NOMO-1 treated with dmso at 0.1 percent for 144 hours (cell line): ENCODE measurements around the gene MGA.
"Not testable (repeated sequence)": the region's sequence is repeated elsewhere in the genome, so short reads cannot be mapped to it uniquely, and the experiment has no call there.

Experiments
- DNase-seq: peaks from one replicate; lab custom pipeline; 2025; ENCODE audit not compliant: unreplicated experiment; lab: John Stamatoyannopoulos, UW

Gene MGA

GRCh38 chr15:41713047-41713446 is 52.8 kb downstream of the MGA start:
- no peak for DNase-seq

DNA sequence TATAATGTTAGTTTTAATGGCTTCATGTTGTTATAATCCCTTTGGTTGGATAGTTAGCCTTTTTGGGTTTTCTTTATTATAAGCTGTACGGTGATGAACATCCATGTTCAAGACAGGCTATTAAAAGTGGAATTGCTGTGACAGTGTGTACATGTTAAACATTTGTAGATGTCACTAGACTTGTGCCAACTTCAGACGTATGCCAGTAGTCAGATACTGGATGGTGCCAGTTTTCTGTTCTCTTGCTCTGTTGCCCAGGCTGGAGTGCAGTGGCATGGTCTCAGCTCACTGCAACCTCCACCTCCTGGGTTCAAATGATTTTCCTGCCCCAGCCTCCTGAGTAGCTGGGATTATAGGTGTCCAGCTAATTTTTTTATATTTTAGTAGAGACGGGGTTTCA is 54.1 kb downstream of the MGA start:
- no peak for DNase-seq

DNA sequence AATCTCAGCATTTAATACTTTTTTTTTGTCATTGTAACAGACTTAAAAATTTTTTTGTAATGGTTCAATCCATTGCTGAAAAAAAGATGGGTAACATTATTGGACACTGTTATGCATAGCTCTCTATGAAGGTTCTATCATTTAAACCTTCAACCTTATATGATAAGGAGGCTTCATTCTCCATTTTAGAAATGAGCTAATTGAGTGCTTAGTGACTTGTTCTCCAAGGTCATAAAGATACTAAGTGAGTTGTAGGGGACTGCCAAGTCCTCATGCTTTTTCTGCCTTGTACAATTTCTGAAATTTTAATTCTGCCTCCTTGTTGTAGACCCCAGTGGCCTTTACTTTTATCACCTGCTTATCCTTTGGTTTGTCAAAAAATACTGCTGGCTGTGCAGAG is 56.7 kb downstream of the MGA start:
- DNase-seq, result no peak

GRCh38 chr15:41727143-41727542 is 66.9 kb downstream of the MGA start:
- DNase-seq, result no peak

DNA sequence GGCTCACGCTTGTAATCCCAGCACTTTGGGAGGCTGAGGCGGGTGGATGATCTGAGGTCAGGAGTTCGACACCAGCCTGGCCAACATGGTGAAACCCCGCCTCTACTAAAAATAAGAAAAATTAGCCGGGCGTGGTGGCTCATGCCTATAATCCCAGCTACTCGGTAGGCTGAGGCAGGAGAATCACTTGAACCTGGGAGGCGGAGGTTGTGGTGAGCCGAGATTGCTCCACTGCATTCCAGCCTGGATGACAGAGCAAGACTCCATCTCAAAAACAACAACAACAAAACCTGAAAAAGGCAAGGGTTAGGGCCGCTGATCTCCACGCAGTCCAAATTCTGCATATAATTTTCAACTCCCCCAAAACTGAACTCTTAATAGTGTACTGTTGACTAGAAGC is 67.9 kb downstream of the MGA start:
- not testable (repeated sequence) for DNase-seq

- DNase-seq, result no peak
These were observed 70.3 kb downstream of the MGA start for GRCh38 chr15:41730543-41730942.

GRCh38 chr15:41732483-41732882 is 72.3 kb downstream of the MGA start:
- DNase-seq, result no peak

GRCh38 chr15:41734079-41734478 is 73.9 kb downstream of the MGA start:
- DNase-seq, result no peak

DNA sequence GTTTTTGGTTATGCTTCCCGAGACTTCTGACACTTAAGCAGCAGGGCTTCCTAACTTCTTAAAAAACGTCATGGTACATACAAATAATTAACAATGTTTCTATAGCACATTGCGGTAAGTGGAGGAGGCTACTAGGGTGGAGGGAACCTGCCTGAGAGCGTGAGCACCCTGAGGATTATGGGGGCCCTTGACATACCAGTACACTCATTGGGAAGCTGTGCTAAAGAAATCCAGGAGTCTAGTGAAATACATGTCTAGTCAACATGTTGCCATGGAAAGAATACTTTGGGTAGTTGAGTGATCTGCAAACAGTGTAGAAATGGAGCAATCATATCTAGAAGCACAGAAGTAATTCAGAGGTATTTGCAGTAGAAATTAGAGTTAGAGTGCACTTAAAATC is 74.8 kb downstream of the MGA start:
- no peak for DNase-seq

- not testable (repeated sequence) for DNase-seq
These were observed 75.3 kb downstream of the MGA start for GRCh38 chr15:41735492-41735891.

DNA sequence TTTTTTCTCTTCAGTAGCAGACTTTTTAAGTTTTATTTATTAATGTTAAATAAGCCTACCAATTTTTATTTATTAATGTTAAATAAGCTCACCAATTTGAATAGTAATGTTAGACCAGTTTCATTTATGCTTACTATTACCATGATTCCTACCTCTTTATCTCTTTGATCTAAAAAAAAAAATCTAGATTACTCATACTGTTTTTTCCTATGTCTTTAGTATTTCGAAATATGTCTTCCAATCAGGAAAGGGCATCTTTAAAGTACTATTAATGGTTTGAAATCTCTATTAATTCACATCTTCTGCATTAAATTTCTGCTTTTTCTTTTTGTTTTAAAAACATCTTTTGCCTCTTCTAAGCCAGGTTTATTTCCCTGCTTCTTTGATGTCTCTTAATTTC is 86.6 kb downstream of the MGA start:
- DNase-seq, result no peak

GRCh38 chr15:41756198-41756597 is 96.0 kb downstream of the MGA start:
- DNase-seq, result no peak

- DNase-seq, result peak; percentile 21
These were observed 112.6 kb downstream of the MGA start for GRCh38 chr15:41772720-41773331.

DNA sequence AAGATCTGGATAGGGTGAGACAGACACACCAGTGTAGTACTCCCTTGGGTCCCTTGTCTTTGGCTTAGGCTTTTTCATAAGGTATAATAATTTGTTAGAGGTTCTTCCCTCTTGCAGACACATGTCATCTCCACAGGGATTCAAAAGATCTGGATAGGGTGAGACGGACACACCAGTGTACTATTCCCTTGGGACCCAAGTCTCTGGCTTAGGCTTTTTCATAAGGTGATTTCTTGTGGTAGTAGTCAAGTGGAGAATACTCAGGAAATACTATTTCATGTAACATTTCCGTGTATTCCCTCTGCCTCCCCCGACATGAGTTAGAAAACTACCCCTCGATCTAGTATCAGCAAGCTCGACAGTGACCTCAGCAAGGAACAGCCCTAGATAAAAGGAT is 113.1 kb downstream of the MGA start:
- no peak for DNase-seq

GRCh38 chr15:41773729-41774061 is 113.5 kb downstream of the MGA start:
- no peak for DNase-seq

GRCh38 chr15:41774062-41774881 is 114.1 kb downstream of the MGA start, which contains the start of gene MAPKBP1:
MAPKBP1 (plus strand) TSS chr15:41774484; CDS start chr15:41775276, 792 bp downstream.
- DNase-seq, result peak; percentile 97

DNA sequence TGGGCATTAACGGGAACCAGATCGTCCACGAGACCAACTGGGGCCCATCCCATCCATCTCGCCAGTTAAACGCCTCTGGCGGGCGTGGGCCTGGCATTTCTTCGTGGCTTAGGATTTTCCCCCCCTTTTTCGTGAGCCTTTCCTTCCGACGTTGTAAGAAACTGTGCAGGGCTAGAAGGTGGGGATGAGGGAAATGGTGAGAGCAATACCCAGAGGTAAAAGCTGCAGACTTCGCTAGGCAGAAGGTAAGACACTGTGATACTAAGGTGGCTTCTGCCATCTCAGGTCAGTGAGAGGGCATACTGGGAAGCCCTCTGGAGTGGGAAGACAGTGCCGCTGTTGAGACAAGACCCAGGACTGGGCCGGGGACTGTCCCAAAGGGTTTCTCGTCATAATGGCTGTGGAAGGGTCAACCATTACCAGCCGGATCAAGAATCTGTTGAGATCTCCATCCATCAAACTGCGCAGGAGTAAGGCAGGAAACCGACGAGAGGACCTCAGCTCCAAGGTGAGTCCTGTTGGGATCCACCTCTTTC is 114.7 kb downstream of the MGA start:
- no peak for DNase-seq

GRCh38 chr15:41775651-41776050 is 115.4 kb downstream of the MGA start:
- no peak for DNase-seq

DNA sequence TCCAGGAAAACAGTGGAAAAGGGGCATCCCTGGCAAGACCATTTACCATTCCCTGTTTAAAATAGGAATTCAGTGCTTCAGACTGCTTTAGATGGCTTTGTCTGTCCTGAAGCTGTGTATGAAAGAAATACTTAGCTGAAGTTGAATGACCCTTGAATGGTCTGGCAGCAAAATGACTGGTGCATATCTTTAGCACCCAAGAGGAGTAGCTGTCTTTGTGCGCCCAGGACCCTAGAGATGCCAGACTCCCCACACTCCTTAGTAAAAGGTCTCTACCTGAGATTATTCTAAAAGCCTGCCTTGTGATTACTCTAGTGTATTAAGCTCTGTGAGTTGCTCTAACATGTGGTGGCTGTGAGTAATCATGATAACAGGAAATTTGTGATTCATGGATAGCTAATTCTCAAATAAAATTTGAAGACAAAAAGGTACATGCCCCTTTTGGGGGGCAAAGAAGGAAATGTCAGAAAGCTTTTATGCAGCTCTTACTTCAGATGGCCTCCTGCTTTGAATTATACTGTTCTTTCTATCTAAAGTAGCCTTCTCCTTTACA is 117.3 kb downstream of the MGA start:
- no peak for DNase-seq

GRCh38 chr15:41778521-41778920 is 118.3 kb downstream of the MGA start:
- no peak for DNase-seq

GRCh38 chr15:41779662-41780157 is 119.5 kb downstream of the MGA start:
- no peak for DNase-seq

DNA sequence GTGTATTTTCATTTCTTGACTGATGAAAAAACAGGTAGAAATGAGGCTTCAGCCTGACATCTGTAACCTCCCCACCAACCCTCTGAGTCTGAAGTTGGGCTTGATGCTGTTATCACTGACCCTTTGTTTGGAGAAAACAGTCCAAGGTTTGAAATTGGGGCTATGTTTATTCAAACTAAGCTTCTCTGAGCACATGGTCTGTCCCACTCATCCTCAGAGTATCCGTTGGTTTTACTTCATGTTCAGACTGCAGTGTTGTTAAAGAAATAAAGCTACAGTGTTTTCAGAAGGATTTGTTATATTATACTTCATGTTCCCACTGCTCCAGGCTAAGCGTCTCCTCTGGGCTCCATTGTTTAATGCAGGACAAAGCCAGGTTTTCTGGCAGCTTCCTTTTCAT is 120.1 kb downstream of the MGA start:
- no peak for DNase-seq
